ENCODE measurements around the gene BMP6. TPM values are rescaled to one million over a fixed set of nuclear protein-coding genes. Genes with fewer than 3 reads are reported as not detected.

The BMP6 gene
- total RNA-seq, 4 donors from 2014 or later = 1.4 to 16.1 (median 6.0) TPM

DNA sequence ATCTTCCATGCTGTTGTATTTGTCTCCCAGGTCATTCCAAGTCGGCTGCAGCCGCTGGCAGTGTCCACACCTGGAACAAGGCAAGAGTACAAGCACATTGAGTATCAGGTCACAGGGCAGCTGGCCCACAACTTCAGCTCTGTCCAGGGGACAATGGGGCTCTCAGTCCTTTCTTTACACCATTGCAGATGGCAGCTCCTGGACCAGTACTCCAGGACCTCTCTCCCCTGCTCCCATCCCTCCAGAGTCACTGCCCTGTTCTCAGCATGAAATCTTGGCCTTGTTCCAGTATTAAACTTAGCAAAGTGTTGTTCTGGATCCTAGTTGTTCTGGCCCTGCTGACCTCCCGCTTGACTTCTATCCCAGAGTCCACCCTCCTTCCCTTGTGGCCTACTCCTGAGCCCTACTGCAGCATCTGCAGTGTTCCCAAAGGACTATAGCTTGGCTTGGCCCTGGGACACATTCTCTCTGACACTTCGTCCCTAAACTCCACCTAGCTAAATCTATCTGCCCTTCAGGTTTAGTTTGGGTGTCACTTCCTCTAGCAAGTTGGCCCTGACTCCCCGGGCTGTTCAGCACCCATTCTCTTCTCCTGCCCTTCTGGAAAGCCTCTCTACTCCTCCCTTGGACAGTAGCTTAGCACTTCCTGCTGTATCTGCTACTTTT lies 178.9 kb downstream of the BMP6 start:
- WGBS, 2 donors (ENCODE audit: low coverage in 1 of 2) = 64 to 72% methylated on average over 3 of the region's 5 CpGs
- peaks cover 0 to 49% of the 10 kb centered on the region in 2 donors for H3K36me3 ChIP-seq
- no peaks in the 10 kb centered on the region for H3K27me3 ChIP-seq
- H3K4me3 ChIP-seq = no peak overlapping the region
- H3K4me1 ChIP-seq = peaks cover 0 to 28% (median 10%) of the 10 kb centered on the region in 3 donors
- H3K9me3 ChIP-seq = no peaks in the 10 kb centered on the region
- no peak for ATAC-seq
- TF ChIP-seq POLR2A (IDR thresholded peaks at IDR 0.05) (no peak), POLR2AphosphoS5 (IDR thresholded peaks at IDR 0.05) (no peak), EP300 (IDR thresholded peaks at IDR 0.05) (no peak)
- TF ChIP-seq, protein P1, sequence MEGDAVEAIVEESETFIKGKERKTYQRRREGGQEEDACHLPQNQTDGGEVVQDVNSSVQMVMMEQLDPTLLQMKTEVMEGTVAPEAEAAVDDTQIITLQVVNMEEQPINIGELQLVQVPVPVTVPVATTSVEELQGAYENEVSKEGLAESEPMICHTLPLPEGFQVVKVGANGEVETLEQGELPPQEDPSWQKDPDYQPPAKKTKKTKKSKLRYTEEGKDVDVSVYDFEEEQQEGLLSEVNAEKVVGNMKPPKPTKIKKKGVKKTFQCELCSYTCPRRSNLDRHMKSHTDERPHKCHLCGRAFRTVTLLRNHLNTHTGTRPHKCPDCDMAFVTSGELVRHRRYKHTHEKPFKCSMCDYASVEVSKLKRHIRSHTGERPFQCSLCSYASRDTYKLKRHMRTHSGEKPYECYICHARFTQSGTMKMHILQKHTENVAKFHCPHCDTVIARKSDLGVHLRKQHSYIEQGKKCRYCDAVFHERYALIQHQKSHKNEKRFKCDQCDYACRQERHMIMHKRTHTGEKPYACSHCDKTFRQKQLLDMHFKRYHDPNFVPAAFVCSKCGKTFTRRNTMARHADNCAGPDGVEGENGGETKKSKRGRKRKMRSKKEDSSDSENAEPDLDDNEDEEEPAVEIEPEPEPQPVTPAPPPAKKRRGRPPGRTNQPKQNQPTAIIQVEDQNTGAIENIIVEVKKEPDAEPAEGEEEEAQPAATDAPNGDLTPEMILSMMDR (IDR thresholded peaks at IDR 0.05) = no peak
- H3K27ac ChIP-seq = no peak overlapping the region

- H3K9me3 ChIP-seq = no peaks in the 10 kb centered on the region
- H3K4me3 ChIP-seq = no peak overlapping the region
- TF ChIP-seq EP300 (IDR thresholded peaks at IDR 0.05) (no peak), POLR2A (IDR thresholded peaks at IDR 0.05) (no peak), POLR2AphosphoS5 (IDR thresholded peaks at IDR 0.05) (no peak)
- TF ChIP-seq, protein P1 (IDR thresholded peaks at IDR 0.05) = no peak
- ATAC-seq = no peak
- H3K36me3 ChIP-seq = peaks cover 0 to 43% of the 10 kb centered on the region in 2 donors
- no peaks in the 10 kb centered on the region for H3K27me3 ChIP-seq
- H3K4me1 ChIP-seq = peaks cover 0 to 28% (median 10%) of the 10 kb centered on the region in 3 donors
- no peak overlapping the region for H3K27ac ChIP-seq
- WGBS, 2 donors (ENCODE audit: low coverage in 1 of 2) = 67 to 95% methylated on average over 2 of the region's 2 CpGs
Measured at GRCh38 chr6:7905416-7905815, 179.5 kb downstream of the BMP6 start.

DNA sequence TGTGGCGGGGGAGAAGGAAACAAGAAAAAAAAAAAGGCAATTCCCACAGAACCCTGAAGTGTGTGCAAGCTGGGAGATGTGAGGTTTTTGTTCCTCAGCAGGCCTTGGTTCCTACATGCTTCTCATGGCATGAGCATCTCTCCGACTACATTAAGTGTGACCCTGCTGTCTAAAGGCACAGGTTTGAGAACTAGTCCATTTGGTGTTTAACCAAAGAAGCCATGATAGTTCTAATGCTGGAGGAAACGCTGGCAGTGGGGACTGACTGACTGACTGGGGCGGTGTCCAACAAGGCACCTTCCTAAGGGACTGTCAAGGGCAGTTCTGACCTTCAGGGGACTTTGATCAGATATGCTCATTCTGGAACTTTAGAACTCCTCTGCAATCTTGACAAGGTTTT lies 180.8 kb downstream of the BMP6 start:
- 80 to 97% methylated on average over 2 to 4 of the region's 4 CpGs for WGBS, 2 donors (ENCODE audit: low coverage in 1 of 2)
- no peak for ATAC-seq
- Histone ChIP-seq H3K27me3 (no peaks in the 10 kb centered on the region), H3K9me3 (no peaks in the 10 kb centered on the region), H3K36me3 (peaks cover 0 to 30% of the 10 kb centered on the region in 2 donors), H3K4me3 (no peak overlapping the region), H3K27ac (no peak overlapping the region), H3K4me1 (peaks cover 0 to 38% (median 10%) of the 10 kb centered on the region in 3 donors)
- TF ChIP-seq, protein P1 (IDR thresholded peaks at IDR 0.05) = no peak
- TF ChIP-seq POLR2AphosphoS5 (IDR thresholded peaks at IDR 0.05) = no peak
- no peak for TF ChIP-seq POLR2A (IDR thresholded peaks at IDR 0.05)
- no peak for TF ChIP-seq EP300 (IDR thresholded peaks at IDR 0.05)

- peaks cover 0 to 26% of the 10 kb centered on the region in 2 donors for H3K36me3 ChIP-seq
- H3K4me3 ChIP-seq = no peak overlapping the region
- H3K27ac ChIP-seq = no peak overlapping the region
- no peak for TF ChIP-seq POLR2A (IDR thresholded peaks at IDR 0.05)
- H3K27me3 ChIP-seq = no peaks in the 10 kb centered on the region
- no peaks in the 10 kb centered on the region for H3K9me3 ChIP-seq
- H3K4me1 ChIP-seq = peaks cover 0 to 39% (median 10%) of the 10 kb centered on the region in 3 donors
- WGBS, 2 donors (ENCODE audit: low coverage in 1 of 2) = 83 to 93% methylated on average over 3 to 4 of the region's 4 CpGs
- ATAC-seq = no peak
Measured at GRCh38 chr6:7907159-7907558, 181.3 kb downstream of the BMP6 start.

GRCh38 chr6:7909323-7910276 lies 183.7 kb downstream of the BMP6 start:
- WGBS, 2 donors (ENCODE audit: low coverage in 1 of 2) = 8 to 22% methylated on average over 8 of the region's 66 CpGs
- Histone ChIP-seq H3K4me3 (peak overlapping the region; percentile 79 to 98), H3K36me3 (peaks cover 0 to 1% of the 10 kb centered on the region in 2 donors), H3K4me1 (peaks cover 0 to 36% (median 10%) of the 10 kb centered on the region in 3 donors), H3K9me3 (no peaks in the 10 kb centered on the region), H3K27ac (peak overlapping the region in 3 of 4 donors; percentile 85 to 88 (median 86)), H3K27me3 (no peaks in the 10 kb centered on the region)
- TF ChIP-seq EP300 (IDR thresholded peaks at IDR 0.05) (no peak), POLR2A (IDR thresholded peaks at IDR 0.05) (no peak), POLR2AphosphoS5 (IDR thresholded peaks at IDR 0.05) (no peak)
- TF ChIP-seq, protein P1 (IDR thresholded peaks at IDR 0.05) = peak in 1 of 4 experiments; percentile 11
- ATAC-seq = peak; percentile 28
